Measurements from ENCODE around the gene RNF133. TPM values are rescaled to one million over a fixed set of nuclear protein-coding genes. Genes with fewer than 3 reads are reported as not detected.

The RNF133 gene
- total RNA-seq, 4 donors from 2014 or later, result 1.1 to 5.0 (median 3.1) TPM

GRCh38 chr7:122674502-122674901 is 24.4 kb downstream of the RNF133 start:
- DNase-seq, result no peak
- no peak overlapping the region for H3K4me3 ChIP-seq
- no peak for TF ChIP-seq CTCF (IDR thresholded peaks at IDR 0.05)
- TF ChIP-seq POLR2A (IDR thresholded peaks at IDR 0.05), result no peak

GRCh38 chr7:122673951-122674350 is 25.0 kb downstream of the RNF133 start:
- no peaks in the 10 kb centered on the region for H3K36me3 ChIP-seq
- H3K27me3 ChIP-seq, result no peaks in the 10 kb centered on the region
- H3K4me1 ChIP-seq, result no peaks in the 10 kb centered on the region
- no peaks in the 10 kb centered on the region for H3K9me3 ChIP-seq
- no peak for DNase-seq
- no peak overlapping the region for H3K27ac ChIP-seq
- TF ChIP-seq CTCF (IDR thresholded peaks at IDR 0.05) (no peak), POLR2A (IDR thresholded peaks at IDR 0.05) (no peak)
- no peak overlapping the region for H3K4me3 ChIP-seq

More at GRCh38 chr7:122674502-122674901, 24.4 kb downstream of the RNF133 start:
- no peaks in the 10 kb centered on the region for H3K4me1 ChIP-seq
- H3K9me3 ChIP-seq, result no peaks in the 10 kb centered on the region
- no peaks in the 10 kb centered on the region for H3K27me3 ChIP-seq
- H3K27ac ChIP-seq, result no peak overlapping the region
- no peaks in the 10 kb centered on the region for H3K36me3 ChIP-seq

GRCh38 chr7:122672536-122672935 is 26.4 kb downstream of the RNF133 start:
- no peaks in the 10 kb centered on the region for H3K36me3 ChIP-seq
- no peaks in the 10 kb centered on the region for H3K9me3 ChIP-seq
- H3K4me1 ChIP-seq, result no peaks in the 10 kb centered on the region
- DNase-seq, result no peak
- TF ChIP-seq CTCF (IDR thresholded peaks at IDR 0.05) (no peak), POLR2A (IDR thresholded peaks at IDR 0.05) (no peak)
- no peak overlapping the region for H3K27ac ChIP-seq
- H3K4me3 ChIP-seq, result no peak overlapping the region
- H3K27me3 ChIP-seq, result no peaks in the 10 kb centered on the region

GRCh38 chr7:122663733-122664132 is 35.2 kb downstream of the RNF133 start:
- no peaks in the 10 kb centered on the region for H3K36me3 ChIP-seq
- TF ChIP-seq POLR2A (IDR thresholded peaks at IDR 0.05) (no peak), CTCF (IDR thresholded peaks at IDR 0.05) (no peak)
- no peak for DNase-seq
- no peaks in the 10 kb centered on the region for H3K9me3 ChIP-seq
- H3K27ac ChIP-seq, result no peak overlapping the region
- H3K4me3 ChIP-seq, result no peak overlapping the region
- H3K4me1 ChIP-seq, result no peaks in the 10 kb centered on the region
- no peaks in the 10 kb centered on the region for H3K27me3 ChIP-seq

DNA sequence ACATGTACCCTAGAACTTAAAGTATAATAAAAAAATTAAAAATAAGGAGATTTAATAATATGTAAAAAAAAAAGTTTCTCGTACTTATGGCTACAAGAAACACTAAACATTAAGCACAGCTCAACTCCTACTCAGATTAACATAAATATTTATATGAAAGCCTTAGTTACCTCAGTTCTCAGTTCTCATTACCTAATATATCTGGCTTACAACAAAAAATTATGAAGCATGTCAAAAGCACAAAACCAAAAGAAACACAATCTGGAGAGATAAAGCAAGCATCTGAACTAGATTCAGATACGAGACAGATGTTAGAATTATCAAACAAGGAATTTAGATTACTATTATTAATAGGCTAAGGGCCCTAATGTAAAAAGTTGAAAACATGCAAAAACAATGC is 40.1 kb downstream of the RNF133 start:
- no peak for TF ChIP-seq POLR2A (IDR thresholded peaks at IDR 0.05)
- DNase-seq, result no peak
- H3K4me1 ChIP-seq, result no peaks in the 10 kb centered on the region
- no peaks in the 10 kb centered on the region for H3K27me3 ChIP-seq
- H3K36me3 ChIP-seq, result no peaks in the 10 kb centered on the region
- H3K4me3 ChIP-seq, result no peak overlapping the region
- H3K27ac ChIP-seq, result no peak overlapping the region
- H3K9me3 ChIP-seq, result no peaks in the 10 kb centered on the region

DNA sequence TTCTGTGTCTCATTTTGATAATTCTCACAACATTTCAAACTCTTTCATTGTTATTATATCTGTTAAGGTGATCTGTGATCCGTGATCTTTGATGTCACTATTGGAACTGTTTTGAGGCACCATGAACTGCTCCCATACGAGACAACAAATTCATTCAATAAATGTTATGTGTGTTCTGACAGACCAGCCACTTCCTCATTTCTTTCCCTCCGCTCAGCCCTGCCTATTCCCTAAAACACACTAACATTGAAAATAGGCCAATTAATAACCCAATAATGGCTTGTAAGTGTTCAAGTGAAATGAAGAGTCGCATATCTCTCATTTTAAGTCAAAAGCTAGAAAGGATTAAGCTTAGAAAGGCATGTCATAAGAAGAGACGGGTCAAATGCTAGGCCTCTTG is 45.2 kb downstream of the RNF133 start:
- no peaks in the 10 kb centered on the region for H3K36me3 ChIP-seq
- H3K4me1 ChIP-seq, result no peaks in the 10 kb centered on the region
- H3K27me3 ChIP-seq, result no peaks in the 10 kb centered on the region
- H3K4me3 ChIP-seq, result no peak overlapping the region
- H3K27ac ChIP-seq, result no peak overlapping the region
- H3K9me3 ChIP-seq, result no peaks in the 10 kb centered on the region
- DNase-seq, result no peak
- TF ChIP-seq POLR2A (IDR thresholded peaks at IDR 0.05), result no peak

DNA sequence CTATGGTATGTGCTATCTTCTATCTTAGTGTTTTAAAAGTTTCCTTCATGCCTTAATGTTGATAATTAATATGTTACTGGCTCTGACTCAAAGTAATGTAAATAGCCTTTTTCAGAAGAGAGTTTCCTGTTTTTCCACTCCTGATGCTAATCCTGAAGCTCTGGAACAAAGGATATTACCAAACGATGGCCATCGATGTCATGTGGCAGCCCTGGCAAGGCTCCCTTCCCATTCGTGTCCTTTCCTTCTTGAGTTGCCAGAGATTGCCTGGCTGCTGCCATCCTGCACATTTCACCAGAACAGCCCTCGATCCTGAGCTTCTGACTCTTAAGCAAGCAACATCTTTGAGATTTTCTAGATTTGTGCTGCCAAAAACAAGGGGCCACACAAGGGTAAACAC is 46.0 kb downstream of the RNF133 start:
- Histone ChIP-seq H3K4me1 (no peaks in the 10 kb centered on the region), H3K27ac (no peak overlapping the region), H3K36me3 (no peaks in the 10 kb centered on the region), H3K27me3 (no peaks in the 10 kb centered on the region), H3K9me3 (no peaks in the 10 kb centered on the region), H3K4me3 (no peak overlapping the region)
- TF ChIP-seq CTCF (IDR thresholded peaks at IDR 0.05) (no peak), POLR2A (IDR thresholded peaks at IDR 0.05) (no peak)
- no peak for DNase-seq
